Mesothelial cell of epicardium (in vitro differentiated cells): ENCODE measurements around the gene MGMT. TPM values are rescaled to one million over a fixed set of nuclear protein-coding genes. Genes with fewer than 3 reads are reported as not detected.

Experiments
- DNase-seq, 2 experiments: peaks; one replicate each; pipeline ENCODE4 v3.0.0; 2021; ENCODE audit warnings: low spot score in 2 of 2; ENCODE audit not compliant: unreplicated experiment in 2 of 2
- H3K27ac Mint-ChIP-seq: 2 replicates; pipeline ENCODE4 v1.8.0; 2021; ENCODE audit warnings: mixed read lengths
- H3K27me3 Mint-ChIP-seq: 2 replicates; pipeline ENCODE4 v1.8.0; 2021; ENCODE audit warnings: low read depth, mixed read lengths
- H3K36me3 Mint-ChIP-seq: 2 replicates; pipeline ENCODE4 v1.8.0; 2021; ENCODE audit warnings: mixed read lengths
- H3K4me1 Mint-ChIP-seq: 2 replicates; pipeline ENCODE4 v1.8.0; 2021; ENCODE audit warnings: mixed read lengths
- H3K4me3 Mint-ChIP-seq: 2 replicates; pipeline ENCODE4 v1.8.0; 2021; ENCODE audit warnings: mild to moderate bottlenecking, moderate library complexity, mixed read lengths
- H3K9me3 Mint-ChIP-seq: 2 replicates; pipeline ENCODE4 v1.8.0; 2021; ENCODE audit warnings: mixed read lengths
- CTCF ChIP-seq: fragments of 200-600 bp; sonication (generic); IDR thresholded peaks from one replicate; pipeline ENCODE4 v1.5.0; 2021; ENCODE audit warnings: antibody characterized with exemption; ENCODE audit not compliant: unreplicated experiment
- total RNA-seq: library from RNA; stranded (reverse); gene quantifications from 3 replicates; pipeline ENCODE4 v1.2.1, GENCODE V29; 2021

Gene MGMT
- total RNA-seq, 1 donor from 2014 or later: 35.7 TPM

- no peaks in the 10 kb centered on the region for H3K4me1 Mint-ChIP-seq
- peaks cover 35% of the 10 kb centered on the region for H3K9me3 Mint-ChIP-seq
- no peak for TF ChIP-seq CTCF
- no peaks in the 10 kb centered on the region for H3K27me3 Mint-ChIP-seq
- no peak overlapping the region for H3K4me3 Mint-ChIP-seq
- no peak overlapping the region for H3K27ac Mint-ChIP-seq
- H3K36me3 Mint-ChIP-seq: peaks cover 32% of the 10 kb centered on the region
- DNase-seq: no peak
These were observed 114.9 kb downstream of the MGMT start for GRCh38 chr10:129581827-129582411.

- Mint-ChIP-seq H3K27me3 (no peaks in the 10 kb centered on the region), H3K9me3 (peaks cover 52% of the 10 kb centered on the region), H3K27ac (no peak overlapping the region), H3K4me3 (no peak overlapping the region), H3K4me1 (no peaks in the 10 kb centered on the region), H3K36me3 (peaks cover 48% of the 10 kb centered on the region)
- no peak for DNase-seq
- TF ChIP-seq CTCF: no peak
These were observed 116.8 kb downstream of the MGMT start for GRCh38 chr10:129583831-129584230.

- Mint-ChIP-seq H3K36me3 (peaks cover 63% of the 10 kb centered on the region), H3K4me3 (no peak overlapping the region), H3K4me1 (no peaks in the 10 kb centered on the region), H3K27me3 (no peaks in the 10 kb centered on the region), H3K27ac (no peak overlapping the region), H3K9me3 (peaks cover 60% of the 10 kb centered on the region)
- TF ChIP-seq CTCF: no peak
- no peak for DNase-seq
These were observed 119.9 kb downstream of the MGMT start for GRCh38 chr10:129586898-129587443.

- TF ChIP-seq CTCF: no peak
These were observed 122.5 kb downstream of the MGMT start for GRCh38 chr10:129589546-129589945.

GRCh38 chr10:129593953-129594352 lies 126.9 kb downstream of the MGMT start:
- H3K9me3 Mint-ChIP-seq: peaks cover 30% of the 10 kb centered on the region
- DNase-seq: no peak
- H3K27me3 Mint-ChIP-seq: no peaks in the 10 kb centered on the region
- no peak for TF ChIP-seq CTCF
- H3K4me1 Mint-ChIP-seq: no peaks in the 10 kb centered on the region
- no peak overlapping the region for H3K27ac Mint-ChIP-seq
- peaks cover 40% of the 10 kb centered on the region for H3K36me3 Mint-ChIP-seq
- no peak overlapping the region for H3K4me3 Mint-ChIP-seq

More at GRCh38 chr10:129589546-129589945, 122.5 kb downstream of the MGMT start:
- H3K4me3 Mint-ChIP-seq: no peak overlapping the region
- no peaks in the 10 kb centered on the region for H3K27me3 Mint-ChIP-seq
- H3K9me3 Mint-ChIP-seq: peaks cover 55% of the 10 kb centered on the region
- DNase-seq: no peak
- peaks cover 65% of the 10 kb centered on the region for H3K36me3 Mint-ChIP-seq
- H3K4me1 Mint-ChIP-seq: no peaks in the 10 kb centered on the region
- H3K27ac Mint-ChIP-seq: no peak overlapping the region
